Ishikawa (cell line): ENCODE results near the gene WDR41.

ENCODE experiments used
- CEBPB ChIP-seq: IDR thresholded peaks from 2 replicates; pipeline ENCODE4 v1.6.1; 2012
- CREB1 ChIP-seq: IDR thresholded peaks from 2 replicates; pipeline ENCODE4 v1.6.1; 2012; ENCODE audit warnings: low read depth
- EP300 ChIP-seq: IDR thresholded peaks from 2 replicates; pipeline ENCODE4 v1.6.1; 2012; ENCODE audit warnings: borderline replicate concordance
- RAD21 ChIP-seq: IDR thresholded peaks from 2 replicates; pipeline ENCODE4 v1.6.1; 2012; ENCODE audit warnings: low read depth
- ZBTB7A ChIP-seq: IDR thresholded peaks from 2 replicates; pipeline ENCODE4 v1.6.1; 2012; ENCODE audit warnings: low read depth
- TF ChIP-seq, protein P1 (sequence below): IDR thresholded peaks from 2 replicates; pipeline ENCODE4 v1.6.1; 2012; ENCODE audit warnings: low read depth, mild to moderate bottlenecking

DNA sequence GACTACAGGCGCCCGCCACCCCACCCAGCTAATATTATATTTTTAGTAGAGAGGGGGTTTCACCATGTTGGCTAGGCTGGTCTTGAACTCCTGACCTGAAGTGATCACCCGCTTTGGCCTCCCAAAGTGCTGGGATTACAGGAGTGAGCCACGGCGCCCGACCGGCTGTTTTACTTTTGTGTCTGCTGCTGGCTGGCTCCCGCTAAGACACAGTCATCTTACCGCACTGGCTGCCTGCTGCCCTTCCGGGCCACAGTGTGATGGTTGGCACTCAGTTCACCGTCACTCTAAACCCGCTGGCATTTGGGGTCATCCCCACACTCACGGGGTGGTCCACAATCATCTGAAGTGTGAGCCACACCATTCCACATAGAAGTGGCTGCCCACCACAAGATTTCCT is 93.7 kb downstream of the WDR41 start:
- TF ChIP-seq EP300 (no peak), CREB1 (no peak), CEBPB (no peak), ZBTB7A (no peak), RAD21 (no peak)
- TF ChIP-seq, protein P1, sequence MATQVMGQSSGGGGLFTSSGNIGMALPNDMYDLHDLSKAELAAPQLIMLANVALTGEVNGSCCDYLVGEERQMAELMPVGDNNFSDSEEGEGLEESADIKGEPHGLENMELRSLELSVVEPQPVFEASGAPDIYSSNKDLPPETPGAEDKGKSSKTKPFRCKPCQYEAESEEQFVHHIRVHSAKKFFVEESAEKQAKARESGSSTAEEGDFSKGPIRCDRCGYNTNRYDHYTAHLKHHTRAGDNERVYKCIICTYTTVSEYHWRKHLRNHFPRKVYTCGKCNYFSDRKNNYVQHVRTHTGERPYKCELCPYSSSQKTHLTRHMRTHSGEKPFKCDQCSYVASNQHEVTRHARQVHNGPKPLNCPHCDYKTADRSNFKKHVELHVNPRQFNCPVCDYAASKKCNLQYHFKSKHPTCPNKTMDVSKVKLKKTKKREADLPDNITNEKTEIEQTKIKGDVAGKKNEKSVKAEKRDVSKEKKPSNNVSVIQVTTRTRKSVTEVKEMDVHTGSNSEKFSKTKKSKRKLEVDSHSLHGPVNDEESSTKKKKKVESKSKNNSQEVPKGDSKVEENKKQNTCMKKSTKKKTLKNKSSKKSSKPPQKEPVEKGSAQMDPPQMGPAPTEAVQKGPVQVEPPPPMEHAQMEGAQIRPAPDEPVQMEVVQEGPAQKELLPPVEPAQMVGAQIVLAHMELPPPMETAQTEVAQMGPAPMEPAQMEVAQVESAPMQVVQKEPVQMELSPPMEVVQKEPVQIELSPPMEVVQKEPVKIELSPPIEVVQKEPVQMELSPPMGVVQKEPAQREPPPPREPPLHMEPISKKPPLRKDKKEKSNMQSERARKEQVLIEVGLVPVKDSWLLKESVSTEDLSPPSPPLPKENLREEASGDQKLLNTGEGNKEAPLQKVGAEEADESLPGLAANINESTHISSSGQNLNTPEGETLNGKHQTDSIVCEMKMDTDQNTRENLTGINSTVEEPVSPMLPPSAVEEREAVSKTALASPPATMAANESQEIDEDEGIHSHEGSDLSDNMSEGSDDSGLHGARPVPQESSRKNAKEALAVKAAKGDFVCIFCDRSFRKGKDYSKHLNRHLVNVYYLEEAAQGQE: no peak
